Fibroblast of peridontal ligament (primary cell): ENCODE results near the gene CFAP44.
"Not testable (repeated sequence)": the region's sequence is repeated elsewhere in the genome, so short reads cannot be mapped to it uniquely, and the experiment has no call there.

Experiments
- DNase-seq: peaks from one replicate; pipeline ENCODE4 v3.0.0-alpha.2; 2010; ENCODE audit errors: extremely low read depth

The CFAP44 gene

GRCh38 chr3:113441051-113441770 is at the start of gene CFAP44:
CFAP44 (minus strand) TSS chr3:113441493; CDS start chr3:113433664, 7,829 bp downstream.
- DNase-seq: peak; percentile 75

- no peak for DNase-seq
Observed at GRCh38 chr3:113485161-113485609, 43.9 kb upstream of the CFAP44 start.

GRCh38 chr3:113468539-113468938 is 27.2 kb upstream of the CFAP44 start:
- DNase-seq: peak; percentile 52

GRCh38 chr3:113461488-113461887 is 20.2 kb upstream of the CFAP44 start:
- DNase-seq: no peak

- DNase-seq: not testable (repeated sequence)
Observed at GRCh38 chr3:113458554-113458953, 17.3 kb upstream of the CFAP44 start.

GRCh38 chr3:113455446-113455845 is 14.2 kb upstream of the CFAP44 start:
- no peak for DNase-seq

GRCh38 chr3:113454630-113455029 is 13.3 kb upstream of the CFAP44 start:
- DNase-seq: no peak

GRCh38 chr3:113454057-113454456 is 12.8 kb upstream of the CFAP44 start:
- DNase-seq: no peak

GRCh38 chr3:113450911-113451310 is 9.6 kb upstream of the CFAP44 start:
- DNase-seq: no peak

GRCh38 chr3:113439606-113440005 is 1.7 kb downstream of the CFAP44 start:
- no peak for DNase-seq

GRCh38 chr3:113438224-113438623 is 3.1 kb downstream of the CFAP44 start:
- no peak for DNase-seq

GRCh38 chr3:113437411-113437810 is 3.9 kb downstream of the CFAP44 start:
- DNase-seq: no peak

GRCh38 chr3:113436809-113437208 is 4.5 kb downstream of the CFAP44 start:
- DNase-seq: peak; percentile 28

GRCh38 chr3:113431811-113432210 is 9.5 kb downstream of the CFAP44 start:
- DNase-seq: no peak

GRCh38 chr3:113428581-113428980 is 12.7 kb downstream of the CFAP44 start:
- DNase-seq: no peak

GRCh38 chr3:113423699-113424098 is 17.6 kb downstream of the CFAP44 start:
- DNase-seq: no peak

GRCh38 chr3:113421082-113421481 is 20.2 kb downstream of the CFAP44 start:
- no peak for DNase-seq

- DNase-seq: no peak
Observed at GRCh38 chr3:113409676-113410075, 31.6 kb downstream of the CFAP44 start.

- peak; percentile 23 for DNase-seq
Observed at GRCh38 chr3:113405180-113405579, 36.1 kb downstream of the CFAP44 start.

GRCh38 chr3:113404637-113405036 is 36.7 kb downstream of the CFAP44 start:
- DNase-seq: peak; percentile 7
